Mesenteric fat pad (tissue), 1 donor: Measurements from ENCODE around the gene LRRK1. TPM values are rescaled to one million over a fixed set of nuclear protein-coding genes. Genes with fewer than 3 reads are reported as not detected.

Source experiments
- DNase-seq: peaks from one replicate; pipeline ENCODE4 v3.0.0-alpha.2; 2020; ENCODE audit warnings: low spot score
- total RNA-seq: library from RNA; stranded (reverse); fragmentation: NEBNext Ultra II Directional; extraction: Animal tissue kit (Norgen Biotek cat#: 25700); gene quantifications from one replicate; pipeline ENCODE4 v1.2.1, GENCODE V29; 2021
- donor health status: DM: yes; HTN: yes; CAD: no.

Gene LRRK1
- total RNA-seq, 1 donor from 2014 or later: 23.5 TPM

- peak; percentile 80 for DNase-seq
Observed at GRCh38 chr15:101037090-101037830, 118.1 kb downstream of the LRRK1 start.

GRCh38 chr15:101038327-101039003, 119.3 kb downstream of the LRRK1 start:
- no peak for DNase-seq

- DNase-seq: no peak
Observed at GRCh38 chr15:101039461-101039860, 120.3 kb downstream of the LRRK1 start.

- no peak for DNase-seq
Observed at GRCh38 chr15:101042320-101042719, 123.2 kb downstream of the LRRK1 start.

- DNase-seq: no peak
Observed at GRCh38 chr15:101043011-101043410, 123.9 kb downstream of the LRRK1 start.

- peak; percentile 49 for DNase-seq
Observed at GRCh38 chr15:101043911-101044624, 124.9 kb downstream of the LRRK1 start.

- DNase-seq: peak; percentile 45
Observed at GRCh38 chr15:101044625-101045235, 125.6 kb downstream of the LRRK1 start.

- peak; percentile 18 for DNase-seq
Observed at GRCh38 chr15:101045236-101045646, 126.1 kb downstream of the LRRK1 start.

- peak; percentile 83 for DNase-seq
Observed at GRCh38 chr15:101045835-101046691, 126.9 kb downstream of the LRRK1 start.

GRCh38 chr15:101046826-101047225, 127.7 kb downstream of the LRRK1 start:
- peak; percentile 28 for DNase-seq

GRCh38 chr15:101047301-101047781, 128.2 kb downstream of the LRRK1 start:
- DNase-seq: peak; percentile 64

GRCh38 chr15:101048176-101048575, 129.0 kb downstream of the LRRK1 start:
- no peak for DNase-seq

GRCh38 chr15:101048581-101049030, 129.4 kb downstream of the LRRK1 start:
- peak; percentile 60 for DNase-seq

- peak; percentile 72 for DNase-seq
Observed at GRCh38 chr15:101049282-101049681, 130.1 kb downstream of the LRRK1 start.

GRCh38 chr15:101049856-101050622, 130.9 kb downstream of the LRRK1 start:
- peak; percentile 53 for DNase-seq

GRCh38 chr15:101050623-101051290, 131.6 kb downstream of the LRRK1 start:
- no peak for DNase-seq

- DNase-seq: peak; percentile 81
Observed at GRCh38 chr15:101051291-101052030, 132.3 kb downstream of the LRRK1 start.

- no peak for DNase-seq
Observed at GRCh38 chr15:101052031-101052620, 133.0 kb downstream of the LRRK1 start.
